RWPE1 (cell line): ENCODE measurements around the gene ERC2.

Experiments
- CTCF ChIA-PET: fragments of 350-600 bp; sonication (Branson Sonifier 250); formaldehyde crosslinking; extraction: SDS; loops from one replicate; lab custom pipeline; 2021; lab: Yijun Ruan, JAX
- POLR2A ChIA-PET: fragments of 400-600 bp; formaldehyde crosslinking; extraction: SDS; loops from one replicate; lab custom pipeline; 2020; ENCODE audit warnings: antibody characterized with exemption; ENCODE audit not compliant: low non-redundant PET; lab: Yijun Ruan, JAX
- DNase-seq: peaks from one replicate; pipeline ENCODE4 v3.0.0; 2012; ENCODE audit warnings: low spot score
- H3K27ac ChIP-seq: fragments of 450-650 bp; 2 replicates; pipeline ENCODE4 v1.5.1; 2017
- TF ChIP-seq, protein P1 (sequence below): fragments of 450-650 bp; conservative IDR thresholded peaks from 2 replicates; pipeline ENCODE4 v1.5.1; 2017; ENCODE audit warnings: low read depth, mild to moderate bottlenecking

The ERC2 gene

DNA sequence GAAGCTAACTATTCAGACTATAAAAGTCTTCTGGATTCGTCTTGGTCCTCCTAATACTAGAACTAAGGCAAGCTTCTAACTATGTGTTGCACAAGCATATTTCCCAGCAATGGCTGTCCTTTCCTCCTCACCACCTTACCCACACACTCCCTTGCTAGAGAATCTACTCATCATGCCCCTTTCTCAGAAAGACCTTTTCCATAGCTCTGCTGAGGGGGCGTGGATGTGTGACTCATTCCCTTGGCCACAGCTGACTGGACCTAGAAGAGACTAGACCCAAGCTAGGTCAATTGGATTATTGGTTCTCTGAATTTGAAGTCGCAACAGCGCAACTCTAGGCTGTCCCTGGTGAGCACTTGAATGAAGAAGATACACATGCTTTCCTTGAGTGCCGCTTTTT lies 47.1 kb downstream of the ERC2 start:
- TF ChIP-seq, protein P1, sequence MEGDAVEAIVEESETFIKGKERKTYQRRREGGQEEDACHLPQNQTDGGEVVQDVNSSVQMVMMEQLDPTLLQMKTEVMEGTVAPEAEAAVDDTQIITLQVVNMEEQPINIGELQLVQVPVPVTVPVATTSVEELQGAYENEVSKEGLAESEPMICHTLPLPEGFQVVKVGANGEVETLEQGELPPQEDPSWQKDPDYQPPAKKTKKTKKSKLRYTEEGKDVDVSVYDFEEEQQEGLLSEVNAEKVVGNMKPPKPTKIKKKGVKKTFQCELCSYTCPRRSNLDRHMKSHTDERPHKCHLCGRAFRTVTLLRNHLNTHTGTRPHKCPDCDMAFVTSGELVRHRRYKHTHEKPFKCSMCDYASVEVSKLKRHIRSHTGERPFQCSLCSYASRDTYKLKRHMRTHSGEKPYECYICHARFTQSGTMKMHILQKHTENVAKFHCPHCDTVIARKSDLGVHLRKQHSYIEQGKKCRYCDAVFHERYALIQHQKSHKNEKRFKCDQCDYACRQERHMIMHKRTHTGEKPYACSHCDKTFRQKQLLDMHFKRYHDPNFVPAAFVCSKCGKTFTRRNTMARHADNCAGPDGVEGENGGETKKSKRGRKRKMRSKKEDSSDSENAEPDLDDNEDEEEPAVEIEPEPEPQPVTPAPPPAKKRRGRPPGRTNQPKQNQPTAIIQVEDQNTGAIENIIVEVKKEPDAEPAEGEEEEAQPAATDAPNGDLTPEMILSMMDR = no peak
- ChIA-PET CTCF (no interaction called here), POLR2A (no interaction called here)
- no peak overlapping the region for H3K27ac ChIP-seq
- DNase-seq = no peak

DNA sequence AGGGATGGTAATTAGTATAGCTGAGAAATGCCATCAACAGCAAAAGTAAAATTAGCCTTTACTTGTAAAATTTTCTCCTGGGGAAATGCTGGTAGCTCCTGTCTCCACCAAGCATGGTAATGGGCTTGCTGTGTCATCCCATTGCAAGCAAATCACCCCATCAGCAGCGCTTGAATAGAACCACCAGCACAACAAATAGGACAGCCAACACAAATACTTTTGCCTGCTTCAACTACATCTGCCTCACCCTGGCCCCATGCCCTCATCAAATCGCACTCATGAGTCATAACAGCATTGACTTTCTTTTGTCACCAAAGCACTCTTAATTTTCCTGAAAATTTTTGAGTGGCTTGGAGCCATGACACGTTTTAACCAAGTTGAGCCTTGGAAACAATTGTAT lies 52.6 kb downstream of the ERC2 start:
- CTCF ChIA-PET = interaction anchor here (0.6 kb wide), 2 partner anchors 21 to 634 kb away, joined by 4 to 6 read pairs; no protein-coding TSS in a partner anchor
- POLR2A ChIA-PET = no interaction called here
- H3K27ac ChIP-seq = no peak overlapping the region
- TF ChIP-seq, protein P1 = no peak
- DNase-seq = no peak

DNA sequence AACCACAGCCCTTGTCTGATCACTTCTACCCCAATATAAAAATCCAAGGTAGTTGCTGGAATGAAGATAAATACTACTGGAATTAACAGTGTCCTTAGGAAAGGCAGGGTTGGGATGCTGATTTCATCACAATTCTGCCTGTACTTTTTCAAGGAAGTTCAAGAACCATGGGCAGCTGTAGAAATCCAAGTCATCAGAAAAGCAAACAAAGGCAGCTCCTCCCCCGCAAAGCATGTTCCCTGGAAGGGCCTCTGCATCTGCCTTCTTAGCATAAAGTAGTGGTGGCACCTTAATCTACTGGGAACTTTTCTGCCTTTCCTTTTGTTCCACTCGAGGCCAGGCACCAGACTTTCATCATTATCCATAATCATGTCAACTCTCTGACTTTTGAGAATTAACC lies 54.4 kb downstream of the ERC2 start:
- ChIA-PET POLR2A (no interaction called here), CTCF (no interaction called here)
- no peak overlapping the region for H3K27ac ChIP-seq
- TF ChIP-seq, protein P1 = no peak
- DNase-seq = no peak

DNA sequence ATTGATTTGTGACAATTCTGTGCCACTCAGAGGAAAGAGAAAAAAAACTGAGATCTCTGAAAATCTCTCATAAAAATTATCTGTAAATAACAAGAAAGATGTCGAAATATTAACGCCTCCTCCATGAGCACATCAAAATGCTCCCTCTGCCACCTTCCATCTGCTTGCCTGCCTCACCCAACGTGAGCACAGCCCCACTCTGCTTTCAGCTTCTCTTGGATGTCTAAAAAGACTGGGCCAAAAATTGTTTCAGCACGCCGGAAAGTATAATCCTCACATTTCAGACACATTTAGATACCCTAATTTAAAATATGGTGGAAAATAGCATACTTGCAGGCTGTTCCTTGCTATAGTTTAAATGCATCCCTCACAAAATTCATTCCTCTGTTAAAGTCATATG lies 57.1 kb downstream of the ERC2 start:
- POLR2A ChIA-PET = no interaction called here
- DNase-seq = no peak
- TF ChIP-seq, protein P1 = no peak
- no peak overlapping the region for H3K27ac ChIP-seq
- CTCF ChIA-PET = no interaction called here

DNA sequence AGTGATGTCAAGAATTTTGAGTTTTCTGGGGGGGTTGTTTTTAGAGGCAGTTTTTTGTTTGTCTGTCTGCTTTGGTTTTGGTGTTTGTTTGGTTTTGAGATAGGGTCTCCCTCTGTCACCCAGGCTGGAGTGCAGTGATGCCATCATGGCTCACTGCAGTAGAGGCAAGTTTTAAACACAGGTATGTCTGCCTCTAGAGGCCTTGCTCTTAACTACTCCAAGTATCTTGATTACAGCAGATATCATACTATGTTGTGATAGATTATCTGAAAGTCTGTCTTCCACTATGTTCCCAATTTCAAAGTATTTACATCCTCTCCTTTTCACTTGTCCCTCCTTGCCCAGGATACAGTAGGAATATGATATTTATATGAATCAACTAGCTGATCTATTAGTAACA lies 57.7 kb downstream of the ERC2 start:
- POLR2A ChIA-PET = no interaction called here
- TF ChIP-seq, protein P1 = no peak
- no peak for DNase-seq
- CTCF ChIA-PET = no interaction called here
- H3K27ac ChIP-seq = no peak overlapping the region

DNA sequence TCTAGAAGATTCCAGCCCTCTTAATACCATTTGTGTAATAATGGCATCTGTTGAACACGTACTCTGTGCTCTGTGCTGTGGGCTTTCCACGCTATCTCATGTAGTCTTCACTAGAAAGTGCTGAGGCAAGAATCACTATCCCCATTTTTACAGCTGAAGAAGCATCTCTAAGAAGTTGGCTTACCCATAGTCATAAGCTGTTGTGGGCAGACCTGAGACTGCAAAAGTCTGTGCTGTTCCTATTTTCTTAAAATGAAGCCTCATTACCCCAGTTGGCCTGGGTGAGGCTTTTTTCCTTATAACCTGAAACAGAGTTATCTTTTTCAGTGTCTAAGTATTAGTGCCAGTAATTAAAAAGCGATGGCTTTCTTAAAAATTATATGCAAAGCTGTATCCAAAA lies 58.5 kb downstream of the ERC2 start:
- H3K27ac ChIP-seq = no peak overlapping the region
- TF ChIP-seq, protein P1 = no peak
- no peak for DNase-seq
- CTCF ChIA-PET = interaction anchor here (0.6 kb wide), 1 partner anchor 17 kb away, joined by 3 read pairs; no protein-coding TSS in a partner anchor
- POLR2A ChIA-PET = no interaction called here
